Activated T-cell treated with anti-CD3 and anti-CD28 coated beads, Interleukin-2, amount 50 U/mL, for 4 hours (primary cell): Measurements from ENCODE around the gene PLEKHA3. TPM values are rescaled to one million over a fixed set of nuclear protein-coding genes. Genes with fewer than 3 reads are reported as not detected.
A peak's percentile ranks its signal among the peaks of the same experiment; 100 is the strongest.

Experiments
- ATAC-seq, 2 donors: fragments of 200-7000 bp; cut with Tn5 transposase; one replicate each; pipeline ENCODE4 v1.10.0; 2021
- DNase-seq: peaks from one replicate; pipeline ENCODE4 v3.0.0-alpha.2; 2020
- H3K27me3 Mint-ChIP-seq: one replicate; pipeline ENCODE4 v1.8.0; 2021; ENCODE audit warnings: low read depth, mixed read lengths
- H3K36me3 Mint-ChIP-seq: one replicate; pipeline ENCODE4 v1.8.0; 2022; ENCODE audit warnings: mixed read lengths; ENCODE audit not compliant: insufficient read depth
- H3K4me1 Mint-ChIP-seq: one replicate; pipeline ENCODE4 v1.8.0; 2021; ENCODE audit warnings: low read depth, mixed read lengths
- H3K4me3 Mint-ChIP-seq: one replicate; pipeline ENCODE4 v1.8.0; 2021; ENCODE audit warnings: mild to moderate bottlenecking, moderate library complexity, mixed read lengths
- H3K9me3 Mint-ChIP-seq: one replicate; pipeline ENCODE4 v1.8.0; 2021; ENCODE audit warnings: mixed read lengths
- total RNA-seq, 3 donors: library from RNA; stranded (reverse); gene quantifications; one replicate each; pipeline ENCODE4 v1.2.1, GENCODE V29; 2021

PLEKHA3 gene
- total RNA-seq, 3 donors from 2014 or later: 24.8 to 28.1 (median 26.6) TPM

DNA sequence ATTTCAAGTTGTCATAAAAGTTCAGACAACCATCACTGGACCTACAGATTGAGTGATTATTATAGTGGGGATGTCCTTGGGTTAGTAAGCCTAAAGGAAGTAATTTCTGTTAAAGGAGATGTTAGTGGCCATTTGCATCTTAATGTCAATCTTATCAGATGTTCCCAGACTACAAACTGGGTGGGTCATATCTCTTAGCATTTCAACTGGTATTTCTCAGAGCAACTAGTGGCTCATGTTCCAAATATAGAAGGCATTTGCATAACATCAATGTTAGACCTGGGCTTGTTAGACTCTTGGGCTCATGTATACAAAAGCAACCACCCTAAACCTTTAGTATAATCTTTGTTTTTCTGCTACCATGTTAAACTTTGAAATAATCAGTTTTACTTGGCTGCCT, 17.9 kb downstream of the PLEKHA3 start:
- no peaks in the 10 kb centered on the region for H3K4me1 Mint-ChIP-seq
- H3K9me3 Mint-ChIP-seq: no peaks in the 10 kb centered on the region
- ATAC-seq: no peak
- H3K27me3 Mint-ChIP-seq: no peaks in the 10 kb centered on the region
- no peak for DNase-seq
- no peak overlapping the region for H3K4me3 Mint-ChIP-seq
- peaks cover 58% of the 10 kb centered on the region for H3K36me3 Mint-ChIP-seq

DNA sequence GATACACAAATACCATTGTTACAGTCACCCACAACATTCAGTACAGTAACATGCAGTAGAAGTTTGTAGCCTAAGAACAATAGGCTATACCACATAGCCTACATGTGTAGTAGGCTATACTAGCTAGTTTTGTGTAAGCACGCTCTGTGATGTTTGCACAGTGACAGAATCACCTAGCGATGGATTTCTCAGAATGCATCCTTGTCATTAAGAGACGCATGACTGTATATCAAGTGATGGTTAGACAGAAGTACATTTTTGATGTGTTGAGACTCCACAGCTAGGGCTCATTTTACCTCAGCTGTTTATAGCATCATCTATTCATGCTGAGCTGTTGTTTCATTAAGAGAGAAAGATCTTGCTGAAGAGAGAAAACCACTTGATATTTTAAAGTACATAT, 19.4 kb downstream of the PLEKHA3 start:
- Mint-ChIP-seq H3K4me1 (no peaks in the 10 kb centered on the region), H3K36me3 (peaks cover 58% of the 10 kb centered on the region), H3K27me3 (no peaks in the 10 kb centered on the region), H3K9me3 (no peaks in the 10 kb centered on the region), H3K4me3 (no peak overlapping the region)
- DNase-seq (no peak), ATAC-seq (no peak)

DNA sequence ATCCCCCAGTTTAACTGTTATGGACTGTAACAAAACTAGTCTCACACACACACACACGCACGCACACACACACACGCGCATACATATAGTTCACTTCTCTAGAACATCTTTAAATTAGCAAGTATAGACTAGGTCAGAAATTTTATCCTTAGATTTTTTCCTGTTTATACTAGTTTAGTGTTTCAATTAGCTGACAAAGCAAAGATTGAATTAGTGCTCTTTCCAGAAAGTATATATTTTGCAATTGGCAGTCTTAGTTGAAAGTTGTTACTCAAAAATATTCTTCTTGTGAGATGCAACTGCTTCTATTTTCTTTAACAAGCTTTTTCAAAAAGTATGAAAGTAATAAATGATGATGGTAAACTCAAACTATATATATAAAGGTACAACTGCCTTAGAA, 22.5 kb downstream of the PLEKHA3 start:
- DNase-seq (no peak), ATAC-seq (no peak)
- no peaks in the 10 kb centered on the region for H3K9me3 Mint-ChIP-seq
- H3K27me3 Mint-ChIP-seq: no peaks in the 10 kb centered on the region
- no peaks in the 10 kb centered on the region for H3K4me1 Mint-ChIP-seq
- H3K36me3 Mint-ChIP-seq: peaks cover 36% of the 10 kb centered on the region
- no peak overlapping the region for H3K4me3 Mint-ChIP-seq

DNA sequence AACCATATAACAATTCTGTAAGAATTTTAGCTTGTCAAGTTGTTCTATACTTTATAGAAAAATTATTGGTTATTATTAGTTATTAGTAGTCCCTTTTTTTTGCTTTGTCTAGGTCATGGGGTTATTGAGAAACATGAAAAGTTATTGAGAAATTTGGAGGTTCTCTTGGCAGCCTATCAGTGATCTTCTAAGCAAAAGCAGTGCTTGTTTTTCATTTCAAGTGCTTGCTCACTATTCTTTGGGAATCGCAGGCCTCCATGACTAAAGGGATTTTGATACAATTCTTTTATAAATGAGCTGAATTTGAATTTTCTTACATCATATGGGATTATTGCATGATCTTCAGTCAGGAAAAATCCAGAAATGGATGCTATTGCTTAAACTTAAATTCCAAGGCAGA, 25.8 kb downstream of the PLEKHA3 start:
- Mint-ChIP-seq H3K4me1 (no peaks in the 10 kb centered on the region), H3K9me3 (no peaks in the 10 kb centered on the region), H3K36me3 (peaks cover 25% of the 10 kb centered on the region), H3K4me3 (no peak overlapping the region), H3K27me3 (no peaks in the 10 kb centered on the region)
- DNase-seq (no peak), ATAC-seq (no peak)

DNA sequence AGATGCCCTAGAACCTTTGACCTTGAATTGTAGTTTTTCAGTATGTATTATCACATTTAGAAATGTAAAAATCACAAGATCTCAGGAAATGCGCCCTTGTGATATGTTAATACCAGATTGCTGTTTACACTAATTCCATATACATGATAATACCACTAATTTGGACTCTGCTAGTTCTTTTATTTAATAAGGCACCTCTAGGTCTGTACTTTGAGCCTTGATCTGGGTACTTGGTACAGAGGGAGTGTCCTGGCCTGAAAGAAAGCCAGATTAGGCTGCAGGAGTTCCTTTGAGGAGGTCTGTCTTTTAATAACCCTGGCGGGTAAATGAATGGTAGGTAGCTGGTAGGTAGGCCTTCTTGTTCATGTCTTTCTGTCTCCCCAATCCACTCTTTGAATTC, 26.3 kb downstream of the PLEKHA3 start:
- Mint-ChIP-seq H3K4me1 (no peaks in the 10 kb centered on the region), H3K36me3 (peaks cover 25% of the 10 kb centered on the region), H3K9me3 (no peaks in the 10 kb centered on the region), H3K27me3 (no peaks in the 10 kb centered on the region), H3K4me3 (no peak overlapping the region)
- ATAC-seq: no peak
- no peak for DNase-seq

DNA sequence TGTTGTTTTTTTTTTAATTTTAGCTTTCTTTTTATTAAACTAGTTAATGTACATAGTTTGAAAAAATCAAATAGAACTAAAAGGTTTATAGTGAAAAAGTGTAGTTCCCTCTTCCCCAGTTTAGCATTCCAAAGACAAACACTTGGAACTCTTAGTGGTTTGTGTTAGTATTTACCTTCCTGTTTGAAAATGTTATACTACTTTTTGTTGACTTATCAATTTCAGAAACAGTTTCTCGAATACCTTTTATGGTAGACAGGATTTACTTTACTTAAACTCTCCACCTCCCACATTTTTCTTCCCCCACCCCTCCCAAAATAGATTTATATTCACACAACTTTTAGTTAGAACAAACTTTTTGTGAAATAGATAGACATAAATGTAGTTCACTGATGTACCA, 26.7 kb downstream of the PLEKHA3 start:
- Mint-ChIP-seq H3K4me1 (no peaks in the 10 kb centered on the region), H3K36me3 (peaks cover 27% of the 10 kb centered on the region), H3K9me3 (no peaks in the 10 kb centered on the region), H3K27me3 (no peaks in the 10 kb centered on the region), H3K4me3 (no peak overlapping the region)
- DNase-seq: no peak
- ATAC-seq: no peak

DNA sequence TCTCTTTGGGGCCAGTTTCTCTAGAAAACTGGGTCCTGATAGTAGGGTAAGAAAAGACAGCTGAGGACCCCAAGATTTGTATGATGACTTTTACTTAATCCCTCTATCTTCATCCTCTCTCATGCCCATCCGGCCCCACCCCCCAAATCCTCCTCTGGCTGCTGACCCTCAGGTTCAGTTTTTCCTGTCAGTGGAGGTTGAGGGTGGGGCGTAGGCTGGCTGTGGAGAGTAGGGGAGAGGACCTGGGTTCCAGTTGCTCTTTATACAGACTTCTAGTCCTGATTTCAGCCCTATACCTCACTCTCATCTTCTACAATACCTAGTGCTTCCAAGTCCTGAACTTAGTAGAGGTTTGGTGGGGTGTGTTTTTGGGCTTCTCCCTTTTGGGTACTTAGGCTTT, 28.4 kb downstream of the PLEKHA3 start:
- H3K27me3 Mint-ChIP-seq: no peaks in the 10 kb centered on the region
- H3K9me3 Mint-ChIP-seq: no peaks in the 10 kb centered on the region
- no peak for ATAC-seq
- peaks cover 5% of the 10 kb centered on the region for H3K4me1 Mint-ChIP-seq
- H3K36me3 Mint-ChIP-seq: peaks cover 25% of the 10 kb centered on the region
- no peak overlapping the region for H3K4me3 Mint-ChIP-seq
- DNase-seq: no peak

DNA sequence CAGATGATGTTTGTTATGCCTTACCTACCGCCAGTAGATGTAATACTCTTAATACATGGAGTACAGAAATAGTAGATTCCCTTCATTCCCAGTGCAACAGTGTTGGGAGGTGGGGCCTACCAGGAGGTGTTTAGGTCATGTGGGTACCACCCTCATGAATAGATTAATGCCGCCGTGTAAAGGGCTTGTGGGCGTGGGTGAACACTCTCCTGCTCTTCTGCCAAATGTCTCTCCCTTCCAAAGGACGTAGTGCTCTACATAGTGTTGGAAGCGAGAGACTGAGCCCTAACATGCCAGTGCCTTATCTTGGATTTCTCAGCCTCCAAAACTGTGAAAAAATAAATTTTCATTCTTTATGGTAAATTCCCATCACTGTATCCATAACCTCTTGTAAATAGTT, 30.1 kb downstream of the PLEKHA3 start:
- Mint-ChIP-seq H3K4me3 (no peak overlapping the region), H3K36me3 (peaks cover 23% of the 10 kb centered on the region), H3K4me1 (peaks cover 19% of the 10 kb centered on the region), H3K27me3 (no peaks in the 10 kb centered on the region), H3K9me3 (no peaks in the 10 kb centered on the region)
- no peak for ATAC-seq
- no peak for DNase-seq

DNA sequence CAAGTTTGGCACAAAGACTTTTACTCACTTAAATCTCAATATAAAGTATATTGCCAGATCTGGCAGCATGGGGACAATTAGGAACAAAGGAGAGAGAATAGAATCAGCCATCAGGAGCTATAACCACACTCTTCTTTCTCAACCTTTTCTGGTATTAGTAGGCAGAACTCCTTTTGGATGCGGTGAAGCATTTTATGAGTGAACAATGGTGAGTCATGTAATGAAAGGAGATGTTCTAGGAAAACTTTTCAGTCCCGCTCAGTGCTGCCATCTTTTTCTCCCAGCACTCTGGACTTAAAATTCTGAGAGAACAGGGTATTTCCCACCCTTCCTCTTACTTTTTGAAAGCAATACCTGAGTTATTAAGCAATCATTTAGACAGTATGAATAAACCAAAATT, 32.2 kb downstream of the PLEKHA3 start:
- H3K4me3 Mint-ChIP-seq: no peak overlapping the region
- DNase-seq: no peak
- peaks cover 19% of the 10 kb centered on the region for H3K4me1 Mint-ChIP-seq
- H3K27me3 Mint-ChIP-seq: no peaks in the 10 kb centered on the region
- peaks cover 21% of the 10 kb centered on the region for H3K36me3 Mint-ChIP-seq
- no peaks in the 10 kb centered on the region for H3K9me3 Mint-ChIP-seq
- no peak for ATAC-seq

DNA sequence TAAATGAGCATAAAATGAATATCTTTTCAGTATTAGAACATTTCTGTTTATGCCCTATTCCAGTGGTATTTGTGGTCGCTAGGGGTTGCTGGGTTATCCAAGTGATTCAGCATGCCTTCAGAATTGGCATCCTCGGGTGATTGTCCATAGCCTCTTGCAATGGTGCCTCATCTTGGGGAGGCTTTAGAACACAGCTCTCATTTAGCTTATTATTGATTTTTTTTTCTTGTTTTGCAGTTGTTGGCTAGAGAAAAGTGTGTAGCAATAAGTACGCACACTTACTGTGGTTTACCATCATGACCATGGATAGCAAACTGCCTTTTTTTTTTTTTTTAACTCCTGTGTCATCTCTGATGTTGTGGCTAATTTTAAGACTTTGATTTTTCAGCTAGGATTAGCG, 33.6 kb downstream of the PLEKHA3 start:
- H3K4me1 Mint-ChIP-seq: peaks cover 19% of the 10 kb centered on the region
- no peaks in the 10 kb centered on the region for H3K9me3 Mint-ChIP-seq
- H3K27me3 Mint-ChIP-seq: no peaks in the 10 kb centered on the region
- peaks cover 28% of the 10 kb centered on the region for H3K36me3 Mint-ChIP-seq
- no peak for ATAC-seq
- no peak overlapping the region for H3K4me3 Mint-ChIP-seq
- DNase-seq: no peak

DNA sequence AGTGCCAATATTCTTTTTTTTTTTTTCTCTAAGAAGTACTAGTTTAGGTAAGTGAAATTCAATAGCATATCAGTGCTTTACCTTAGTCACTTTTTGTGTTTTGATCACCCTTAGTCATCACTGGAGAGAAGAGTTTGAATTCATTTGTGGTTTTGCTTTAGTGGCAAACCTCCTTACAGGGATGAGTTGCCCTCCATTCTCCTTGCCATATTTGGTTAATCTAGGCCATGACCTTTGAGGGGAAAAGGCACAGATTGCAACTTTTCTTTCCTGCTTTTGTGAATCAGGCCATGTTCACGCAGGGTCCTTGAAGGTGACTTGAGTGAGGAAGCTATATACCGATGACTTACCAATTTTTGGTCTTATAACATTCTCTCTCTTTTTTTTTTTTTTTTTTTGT, 34.4 kb downstream of the PLEKHA3 start:
- no peaks in the 10 kb centered on the region for H3K27me3 Mint-ChIP-seq
- peak; percentile 99 to 100 for ATAC-seq
- no peaks in the 10 kb centered on the region for H3K9me3 Mint-ChIP-seq

DNA sequence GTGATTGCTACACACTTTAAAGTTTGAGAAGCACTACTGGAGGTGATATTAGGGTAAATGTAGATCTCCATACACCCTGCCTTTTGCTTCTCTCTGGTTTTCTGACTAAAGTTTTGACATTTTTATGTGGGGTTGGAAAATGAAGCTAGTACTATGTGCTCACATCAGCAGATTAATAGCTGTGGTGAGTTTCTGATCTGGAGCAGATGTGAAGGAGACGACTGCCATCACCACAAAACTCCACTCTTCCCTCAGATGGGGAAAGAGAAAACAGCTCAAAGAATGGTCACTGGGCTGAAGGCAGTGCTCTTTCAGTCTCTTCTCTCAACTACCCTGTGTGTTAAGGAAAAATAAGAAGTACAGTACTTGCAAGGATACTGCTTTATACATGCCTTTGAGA, 37.2 kb downstream of the PLEKHA3 start:
- peaks cover 17% of the 10 kb centered on the region for H3K36me3 Mint-ChIP-seq
- peaks cover 31% of the 10 kb centered on the region for H3K4me1 Mint-ChIP-seq
- DNase-seq (no peak), ATAC-seq (no peak)
- H3K9me3 Mint-ChIP-seq: peaks cover 8% of the 10 kb centered on the region
- H3K27me3 Mint-ChIP-seq: no peaks in the 10 kb centered on the region
- H3K4me3 Mint-ChIP-seq: no peak overlapping the region

More for the DNA sequence above, 34.4 kb downstream of the PLEKHA3 start:
- Mint-ChIP-seq H3K4me3 (no peak overlapping the region), H3K4me1 (peaks cover 19% of the 10 kb centered on the region), H3K36me3 (peaks cover 27% of the 10 kb centered on the region)
- DNase-seq: no peak

DNA sequence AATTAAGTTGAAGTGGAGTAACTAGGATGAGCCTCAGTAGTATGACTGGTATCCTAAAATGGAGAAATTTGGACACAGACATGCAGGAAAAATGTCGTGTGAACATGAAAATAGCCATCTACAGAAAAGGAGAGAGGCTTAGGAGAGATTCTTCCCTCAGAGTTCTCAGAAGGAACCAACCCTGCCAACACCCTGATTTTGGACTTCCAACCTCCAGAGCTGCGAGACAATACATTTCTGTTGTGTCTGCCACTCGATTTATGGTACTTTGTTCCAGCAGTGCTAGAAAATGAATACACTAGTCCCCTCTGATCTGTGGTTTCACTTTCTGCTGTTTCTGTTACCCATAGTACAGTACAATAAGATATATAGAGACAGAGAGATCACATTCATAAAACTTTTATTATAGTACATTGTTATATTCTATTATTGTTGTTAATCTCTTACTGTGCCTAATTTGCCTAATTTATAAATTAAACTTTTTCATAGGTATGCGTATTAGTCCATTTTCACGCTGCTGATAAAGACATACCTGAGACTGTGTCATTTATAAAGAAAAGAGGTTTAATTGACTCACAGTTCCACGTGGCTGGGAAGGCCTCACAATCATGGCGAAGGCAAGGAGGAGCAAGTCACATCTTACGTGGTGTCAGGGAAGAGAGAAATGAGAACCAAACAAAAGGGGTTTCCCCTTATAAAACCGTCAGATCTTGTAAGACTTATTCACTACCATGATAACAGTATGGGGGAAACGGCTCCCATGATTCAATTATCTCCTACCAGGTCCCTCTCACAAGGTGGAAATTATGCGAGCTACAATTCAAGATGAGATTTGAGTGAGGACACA, 41.3 kb downstream of the PLEKHA3 start:
- Mint-ChIP-seq H3K36me3 (peaks cover 17% of the 10 kb centered on the region), H3K9me3 (peaks cover 8% of the 10 kb centered on the region), H3K27me3 (no peaks in the 10 kb centered on the region), H3K4me3 (peak overlapping the region; percentile 8), H3K4me1 (peaks cover 31% of the 10 kb centered on the region)
- ATAC-seq (peak; percentile 64 to 76), DNase-seq (no peak)

DNA sequence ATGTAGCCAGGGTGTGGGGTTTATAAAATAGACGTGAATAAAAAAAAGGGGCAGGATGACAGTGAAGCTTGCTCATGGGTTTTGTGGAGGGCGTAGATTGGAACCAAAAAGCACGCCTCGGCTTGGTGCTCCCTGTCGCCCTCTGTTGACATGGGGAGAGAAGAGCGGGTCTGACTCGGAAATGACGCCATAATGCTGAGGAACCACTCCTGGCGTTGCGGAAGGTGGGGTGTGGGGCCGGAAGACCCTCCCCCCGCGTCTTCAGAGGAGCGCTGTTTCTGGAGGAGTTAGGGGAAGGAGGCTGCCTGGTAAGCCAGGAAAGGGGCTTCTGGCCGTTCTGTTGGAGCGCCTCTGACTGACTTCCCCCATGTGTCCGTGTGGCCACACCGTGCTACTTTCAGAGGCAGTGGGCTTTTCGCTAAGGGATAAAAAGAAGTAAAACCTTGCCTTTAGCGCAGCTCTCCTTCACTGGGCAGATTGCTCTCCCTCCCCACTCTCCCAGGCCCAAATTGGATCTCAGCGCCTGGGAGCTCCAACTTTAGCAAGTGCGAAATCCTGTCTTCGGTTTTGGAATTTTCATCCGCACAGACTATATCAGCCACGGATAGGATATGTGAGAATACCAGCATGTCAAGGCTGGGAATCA, 42.8 kb downstream of the PLEKHA3 start:
- ATAC-seq (peak; percentile 91), DNase-seq (peak; percentile 81)
- peaks cover 21% of the 10 kb centered on the region for H3K36me3 Mint-ChIP-seq
- peaks cover 8% of the 10 kb centered on the region for H3K9me3 Mint-ChIP-seq
- peaks cover 33% of the 10 kb centered on the region for H3K4me1 Mint-ChIP-seq
- H3K4me3 Mint-ChIP-seq: peak overlapping the region; percentile 93
- no peaks in the 10 kb centered on the region for H3K27me3 Mint-ChIP-seq

DNA sequence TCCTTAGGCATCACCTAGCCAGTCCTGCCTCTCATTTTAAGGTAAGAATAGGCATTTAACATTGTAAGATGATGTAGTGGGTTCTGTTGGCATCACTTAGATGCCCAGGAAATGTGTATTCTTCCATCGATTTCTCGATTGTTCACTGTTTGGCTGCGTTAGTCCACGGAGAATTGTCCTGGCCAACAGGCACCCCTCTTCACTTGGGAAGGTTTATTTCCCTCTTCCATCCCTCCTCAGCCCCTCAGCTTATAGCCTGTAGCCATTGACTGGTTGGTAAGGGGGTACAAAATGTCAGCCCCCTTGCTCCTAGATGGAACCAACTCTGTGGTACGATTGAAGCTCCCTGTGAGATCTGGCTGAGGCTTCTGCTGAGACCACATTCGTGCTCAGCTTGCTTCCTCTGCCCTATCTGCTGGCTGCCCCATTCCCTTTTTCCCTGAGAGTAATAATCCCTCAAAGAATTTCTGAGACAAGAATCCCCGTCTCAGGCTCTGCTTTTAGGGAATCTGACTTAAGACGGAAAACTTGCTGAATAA, 43.4 kb downstream of the PLEKHA3 start:
- Mint-ChIP-seq H3K4me1 (peaks cover 34% of the 10 kb centered on the region), H3K27me3 (no peaks in the 10 kb centered on the region), H3K9me3 (peaks cover 8% of the 10 kb centered on the region), H3K4me3 (peak overlapping the region; percentile 93), H3K36me3 (peaks cover 21% of the 10 kb centered on the region)
- no peak for DNase-seq
- ATAC-seq: no peak
